OCI-LY3 (cell line): Measurements from ENCODE around the gene SIL1.

Source experiments
- H2AFZ ChIP-seq: fragments of 200-600, 300-600 bp; shearing (Covaris generic); 2 replicates; pipeline ENCODE4 v1.6.0; 2014; ENCODE audit warnings: antibody characterized with exemption, low read depth, low read length
- H3K27ac ChIP-seq: fragments of 200-600, 300-600 bp; sonication (generic); 2 replicates; pipeline ENCODE4 v1.5.1; 2014; ENCODE audit warnings: mild to moderate bottlenecking, low read length, moderate library complexity, mixed read lengths
- H3K27me3 ChIP-seq: fragments of 200-600, 300-600 bp; sonication (generic); 2 replicates; pipeline ENCODE4 v1.6.1; 2014; ENCODE audit warnings: low read depth, low read length, mixed read lengths
- H3K36me3 ChIP-seq: fragments of 200-600, 300-600 bp; sonication (generic); replicated peaks from 2 replicates; pipeline ENCODE3; 2014; ENCODE audit warnings: low read depth, low read length, mixed read lengths
- H3K4me1 ChIP-seq: fragments of 300-600, 200-600 bp; sonication (generic); 2 replicates; pipeline ENCODE4 v1.6.1; 2014; ENCODE audit warnings: low read length, mixed read lengths
- H3K4me2 ChIP-seq: fragments of 200-600, 300-600 bp; sonication (generic); 2 replicates; pipeline ENCODE4 v1.6.1; 2014; ENCODE audit warnings: low read length, mixed read lengths
- H3K4me3 ChIP-seq: fragments of 300-600, 200-600 bp; sonication (generic); 2 replicates; pipeline ENCODE4 v1.5.1; 2014; ENCODE audit warnings: antibody characterized with exemption, mild to moderate bottlenecking, low read length, moderate library complexity
- H3K79me2 ChIP-seq: fragments of 300-600, 200-600 bp; shearing (Covaris generic); 2 replicates; pipeline ENCODE4 v1.6.1; 2014; ENCODE audit warnings: mild to moderate bottlenecking, low read length, mixed read lengths
- H3K9ac ChIP-seq: fragments of 300-600, 200-600 bp; shearing (Covaris generic); 2 replicates; pipeline ENCODE4 v1.6.0; 2014; ENCODE audit warnings: mild to moderate bottlenecking, low read length, moderate library complexity
- H3K9me3 ChIP-seq: fragments of 200-600, 300-600 bp; shearing (Covaris generic); 2 replicates; pipeline ENCODE4 v1.6.1; 2014; ENCODE audit warnings: low read length, mixed read lengths; ENCODE audit not compliant: insufficient read depth
- H4K20me1 ChIP-seq: fragments of 200-600, 300-600 bp; sonication (generic); 2 replicates; pipeline ENCODE4 v1.6.1; 2016; ENCODE audit warnings: low read length, mixed read lengths; ENCODE audit not compliant: insufficient read depth
- EZH2phosphoT487 ChIP-seq: fragments of 200-600 bp; shearing (Covaris generic); IDR thresholded peaks from 2 replicates; pipeline ENCODE4 v1.6.1; 2018; ENCODE audit warnings: antibody characterized with exemption, mixed run types, low read depth
- TF ChIP-seq, protein P1 (sequence below): fragments of 200-600, 300-600 bp; sonication (generic); IDR thresholded peaks from 2 replicates; pipeline ENCODE4 v1.5.1; 2014; ENCODE audit warnings: antibody characterized with exemption, low read length, low read depth

The SIL1 gene

DNA sequence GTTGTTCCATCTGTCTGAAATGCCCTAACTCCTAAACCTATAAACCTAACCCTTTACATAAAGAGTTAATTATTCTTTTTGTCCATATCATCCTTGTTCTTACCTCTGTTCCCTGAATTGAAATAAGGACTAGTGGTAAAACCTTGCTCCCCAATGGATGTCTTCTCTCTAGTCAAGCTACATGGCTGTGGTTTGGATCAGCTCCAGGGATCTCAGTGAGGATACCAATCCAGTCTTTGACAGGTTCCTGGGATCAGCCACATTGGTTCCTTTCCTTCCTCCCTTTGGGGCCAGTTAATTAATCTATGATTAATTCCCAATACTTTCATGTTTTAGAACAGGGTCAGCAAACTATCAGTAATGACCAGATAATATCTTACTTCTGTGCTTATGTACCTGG lies 151.6 kb downstream of the SIL1 start:
- H2AFZ ChIP-seq, result no peak overlapping the region
- H3K4me1 ChIP-seq, result no peaks in the 10 kb centered on the region
- no peak overlapping the region for H3K27ac ChIP-seq
- H3K36me3 ChIP-seq, result no peaks in the 10 kb centered on the region
- no peak overlapping the region for H3K9ac ChIP-seq
- no peaks in the 10 kb centered on the region for H3K27me3 ChIP-seq
- TF ChIP-seq, protein P1, sequence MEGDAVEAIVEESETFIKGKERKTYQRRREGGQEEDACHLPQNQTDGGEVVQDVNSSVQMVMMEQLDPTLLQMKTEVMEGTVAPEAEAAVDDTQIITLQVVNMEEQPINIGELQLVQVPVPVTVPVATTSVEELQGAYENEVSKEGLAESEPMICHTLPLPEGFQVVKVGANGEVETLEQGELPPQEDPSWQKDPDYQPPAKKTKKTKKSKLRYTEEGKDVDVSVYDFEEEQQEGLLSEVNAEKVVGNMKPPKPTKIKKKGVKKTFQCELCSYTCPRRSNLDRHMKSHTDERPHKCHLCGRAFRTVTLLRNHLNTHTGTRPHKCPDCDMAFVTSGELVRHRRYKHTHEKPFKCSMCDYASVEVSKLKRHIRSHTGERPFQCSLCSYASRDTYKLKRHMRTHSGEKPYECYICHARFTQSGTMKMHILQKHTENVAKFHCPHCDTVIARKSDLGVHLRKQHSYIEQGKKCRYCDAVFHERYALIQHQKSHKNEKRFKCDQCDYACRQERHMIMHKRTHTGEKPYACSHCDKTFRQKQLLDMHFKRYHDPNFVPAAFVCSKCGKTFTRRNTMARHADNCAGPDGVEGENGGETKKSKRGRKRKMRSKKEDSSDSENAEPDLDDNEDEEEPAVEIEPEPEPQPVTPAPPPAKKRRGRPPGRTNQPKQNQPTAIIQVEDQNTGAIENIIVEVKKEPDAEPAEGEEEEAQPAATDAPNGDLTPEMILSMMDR, result no peak
- no peak for TF ChIP-seq EZH2phosphoT487
- H3K4me2 ChIP-seq, result no peak overlapping the region
- H4K20me1 ChIP-seq, result no peaks in the 10 kb centered on the region
- no peak overlapping the region for H3K4me3 ChIP-seq
- no peaks in the 10 kb centered on the region for H3K9me3 ChIP-seq
- H3K79me2 ChIP-seq, result no peaks in the 10 kb centered on the region

DNA sequence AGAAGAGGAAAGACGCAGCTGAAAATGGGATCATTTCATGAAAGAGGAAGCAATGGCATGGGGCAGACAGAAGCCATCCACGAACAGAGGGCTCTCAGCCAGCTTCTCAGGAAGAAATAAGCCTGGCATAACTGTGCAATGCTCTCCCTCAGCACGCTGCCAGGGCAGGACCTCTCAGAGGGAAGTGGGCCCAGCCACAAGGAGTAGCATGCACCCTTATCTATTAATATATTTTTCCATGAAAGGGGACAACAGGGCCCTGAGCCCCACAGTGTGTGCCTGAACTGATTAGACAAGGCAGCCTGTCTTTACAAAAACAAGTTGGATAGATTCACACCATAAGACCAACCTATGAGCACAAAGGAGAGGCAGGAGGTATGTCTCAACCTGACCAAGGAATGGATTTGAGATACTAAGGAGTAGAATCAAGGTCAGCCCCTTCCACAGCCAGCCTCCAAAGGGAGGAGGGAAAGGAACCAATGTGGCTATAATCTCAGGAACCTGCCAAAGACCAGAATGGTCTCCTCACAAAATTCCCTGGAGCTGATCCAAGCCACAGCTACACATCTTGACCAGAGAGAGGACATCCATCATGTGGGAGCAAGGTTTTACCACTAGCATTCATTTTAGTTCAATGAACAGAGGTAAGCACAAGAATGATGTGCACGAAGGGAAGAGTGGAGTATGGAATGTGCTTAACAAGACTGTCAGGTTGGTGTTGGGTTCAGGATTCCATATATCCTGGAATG lies 154.8 kb downstream of the SIL1 start:
- Histone ChIP-seq H3K79me2 (no peaks in the 10 kb centered on the region), H2AFZ (no peak overlapping the region), H3K4me1 (peaks cover 2% of the 10 kb centered on the region; the same call in 1 of the 2 replicates), H3K27me3 (no peaks in the 10 kb centered on the region), H3K4me3 (no peak overlapping the region), H3K9ac (no peak overlapping the region), H3K27ac (no peak overlapping the region), H3K9me3 (no peaks in the 10 kb centered on the region), H3K36me3 (no peaks in the 10 kb centered on the region), H4K20me1 (no peaks in the 10 kb centered on the region), H3K4me2 (no peak overlapping the region)
- TF ChIP-seq EZH2phosphoT487, result no peak
- TF ChIP-seq, protein P1, result no peak

DNA sequence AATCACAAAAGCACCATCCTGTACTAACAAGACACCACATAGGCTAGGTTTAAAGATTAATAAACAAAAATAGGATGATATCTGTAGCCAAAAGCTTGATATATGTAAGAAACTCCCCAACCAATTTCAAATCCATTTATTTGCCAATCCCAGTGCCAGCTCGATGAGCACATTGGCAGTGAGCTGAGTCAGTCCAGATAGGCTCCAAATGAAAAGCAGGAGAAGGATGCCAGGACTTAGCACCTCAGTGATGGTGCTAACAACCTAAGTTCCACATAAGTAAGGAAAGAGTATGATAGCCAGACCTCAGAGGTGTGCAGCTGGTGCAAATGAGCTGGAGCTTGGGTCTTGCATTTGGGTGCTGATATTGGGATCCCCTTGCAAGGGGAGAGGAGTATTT lies 158.1 kb downstream of the SIL1 start:
- Histone ChIP-seq H3K4me3 (no peak overlapping the region), H3K27ac (no peak overlapping the region), H4K20me1 (no peaks in the 10 kb centered on the region), H3K79me2 (no peaks in the 10 kb centered on the region), H3K9ac (no peak overlapping the region), H3K36me3 (no peaks in the 10 kb centered on the region), H3K4me2 (no peak overlapping the region), H3K9me3 (no peaks in the 10 kb centered on the region), H2AFZ (no peak overlapping the region), H3K4me1 (peaks cover 10% of the 10 kb centered on the region), H3K27me3 (no peaks in the 10 kb centered on the region)
- TF ChIP-seq, protein P1, result no peak
- no peak for TF ChIP-seq EZH2phosphoT487

DNA sequence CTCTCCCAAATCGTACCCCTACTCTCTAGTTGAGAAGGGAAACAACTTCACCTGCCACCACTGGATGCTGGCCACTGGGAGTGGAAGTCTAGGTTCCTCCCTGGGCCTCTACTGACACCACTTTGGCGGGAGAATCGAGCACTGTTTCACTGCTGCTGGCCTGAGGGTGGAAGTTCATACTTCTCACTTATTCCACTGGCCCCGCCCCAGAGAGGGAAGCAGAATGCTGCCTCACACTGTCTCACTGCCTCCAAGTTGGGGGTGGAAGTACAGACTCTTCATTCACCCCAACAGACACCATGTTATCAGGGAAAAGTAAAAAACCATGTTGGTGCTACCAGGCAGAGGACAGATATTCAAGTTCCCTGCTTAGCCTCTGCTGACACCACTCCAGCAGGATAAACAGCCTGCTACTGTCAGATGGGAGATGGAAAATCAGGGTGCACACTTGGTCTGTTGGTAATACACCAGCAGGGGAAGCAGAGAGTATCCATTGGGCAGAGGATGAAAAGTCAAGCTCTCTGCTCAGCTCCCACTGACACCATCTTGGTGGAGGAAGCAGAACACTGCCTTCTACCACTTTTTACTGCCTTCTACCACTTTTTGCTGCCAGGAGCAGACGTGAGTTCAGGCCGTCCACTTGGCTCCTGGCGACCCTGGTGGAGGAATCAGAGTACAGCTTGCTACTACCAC lies 159.4 kb downstream of the SIL1 start:
- H3K27me3 ChIP-seq, result no peaks in the 10 kb centered on the region
- H3K9me3 ChIP-seq, result no peaks in the 10 kb centered on the region
- no peaks in the 10 kb centered on the region for H3K79me2 ChIP-seq
- H3K4me1 ChIP-seq, result peaks cover 10% of the 10 kb centered on the region
- no peak for TF ChIP-seq EZH2phosphoT487
- TF ChIP-seq, protein P1, result no peak
- no peak overlapping the region for H2AFZ ChIP-seq
- no peak overlapping the region for H3K4me2 ChIP-seq
- no peak overlapping the region for H3K27ac ChIP-seq
- H3K4me3 ChIP-seq, result no peak overlapping the region
- H4K20me1 ChIP-seq, result no peaks in the 10 kb centered on the region
- H3K9ac ChIP-seq, result no peak overlapping the region
- H3K36me3 ChIP-seq, result no peaks in the 10 kb centered on the region
